Esophagus (tissue), 2 donors: ENCODE data around the gene WNT8A. TPM values are rescaled to one million over a fixed set of nuclear protein-coding genes. Genes with fewer than 3 reads are reported as not detected.
"Not testable (repeated sequence)": the region's sequence is repeated elsewhere in the genome, so short reads cannot be mapped to it uniquely, and the experiment has no call there.

Source experiments
- H3K27ac ChIP-seq, 2 donors: one replicate each; pipeline ENCODE4 v1.5.1; 2013; ENCODE audit warnings: low read depth in 2 of 2, mild to moderate bottlenecking in 2 of 2, inconsistent platforms in 1 of 2, low read length in 1 of 2, moderate library complexity in 1 of 2
- H3K27me3 ChIP-seq, 2 donors: one replicate each; pipeline ENCODE4 v1.6.1; 2013; ENCODE audit warnings: low read length in 2 of 2, control low read depth in 1 of 2, mild to moderate bottlenecking in 1 of 2; ENCODE audit not compliant: insufficient read depth in 2 of 2, control insufficient read depth in 1 of 2
- H3K36me3 ChIP-seq, 2 donors: one replicate each; pipeline ENCODE4 v1.6.1; 2013; ENCODE audit warnings: low read length in 1 of 2; ENCODE audit not compliant: control insufficient read depth in 2 of 2, insufficient read depth in 2 of 2
- H3K4me1 ChIP-seq, 2 donors: one replicate each; pipeline ENCODE4 v1.6.1; 2013; ENCODE audit warnings: low read length in 1 of 2; ENCODE audit not compliant: control insufficient read depth in 2 of 2, insufficient read depth in 2 of 2
- H3K4me3 ChIP-seq, 2 donors: one replicate each; pipeline ENCODE4 v1.5.1; 2013; ENCODE audit warnings: low read length in 2 of 2, mild to moderate bottlenecking in 2 of 2, low read depth in 1 of 2, moderate library complexity in 1 of 2
- H3K9me3 ChIP-seq, 2 donors: one replicate each; pipeline ENCODE4 v1.6.1; 2013; ENCODE audit warnings: mild to moderate bottlenecking in 2 of 2, low read depth in 1 of 2, low read length in 1 of 2, moderate library complexity in 1 of 2; ENCODE audit not compliant: control insufficient read depth in 2 of 2, insufficient read depth in 1 of 2
- WGBS, 2 donors: extraction: QIAGEN DNeasy Blood & Tissue Kit; methylation state at CpG; one replicate each; pipeline ENCODE4 v1.1.7; 2013; 5-methylcytosine and 5-hydroxymethylcytosine counted together
- polyA plus RNA-seq, 2 donors: library from polyadenylated mRNA; stranded (reverse); fragments of 200-250 nt; gene quantifications; one replicate each; pipeline ENCODE4 v1.2.3, GENCODE V29; 2013
- donor health status: healthy with polysubstance abuse.
- donor health status: Bipolar disorder and iron deficiency.

WNT8A gene, protein sequence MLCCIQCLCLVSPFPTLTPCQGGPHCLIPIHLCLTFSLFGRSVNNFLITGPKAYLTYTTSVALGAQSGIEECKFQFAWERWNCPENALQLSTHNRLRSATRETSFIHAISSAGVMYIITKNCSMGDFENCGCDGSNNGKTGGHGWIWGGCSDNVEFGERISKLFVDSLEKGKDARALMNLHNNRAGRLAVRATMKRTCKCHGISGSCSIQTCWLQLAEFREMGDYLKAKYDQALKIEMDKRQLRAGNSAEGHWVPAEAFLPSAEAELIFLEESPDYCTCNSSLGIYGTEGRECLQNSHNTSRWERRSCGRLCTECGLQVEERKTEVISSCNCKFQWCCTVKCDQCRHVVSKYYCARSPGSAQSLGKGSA
- not detected for polyA plus RNA-seq

DNA sequence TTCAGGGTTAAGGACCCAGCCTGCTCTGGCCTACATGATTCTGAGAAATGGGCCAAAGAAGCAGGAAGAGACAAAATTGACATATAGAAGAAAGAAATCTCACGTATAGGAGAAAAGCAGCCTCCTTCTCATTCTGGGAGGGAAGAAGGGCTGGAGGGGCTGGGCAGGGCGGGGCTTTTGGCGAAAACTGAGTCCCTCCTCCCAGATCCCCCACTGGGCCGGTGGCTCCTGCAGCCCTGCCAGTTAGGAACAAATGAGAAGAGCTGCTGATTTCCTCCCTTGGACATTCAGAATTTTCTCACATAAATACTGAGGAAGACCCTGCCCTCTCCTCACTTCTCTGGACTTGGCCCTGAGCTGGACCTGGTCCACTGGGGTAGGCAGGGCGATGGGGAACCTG is at the start of gene WNT8A:
TSS of gene WNT8A (plus strand) at position 332 of the 400 bp plus-strand sequence. CDS start 95 bp downstream, outside the sequence.
- no peaks in the 10 kb centered on the region for H3K9me3 ChIP-seq
- H3K36me3 ChIP-seq = no peaks in the 10 kb centered on the region
- H3K27ac ChIP-seq = no peak within 1 kb of the TSS
- no peak within 1 kb of the TSS for H3K4me3 ChIP-seq
- no peaks in the 10 kb centered on the region for H3K27me3 ChIP-seq
- 77 to 84% methylated on average over 5 of the region's 5 CpGs for WGBS, 2 donors
- H3K4me1 ChIP-seq = no peaks in the 10 kb centered on the region

DNA sequence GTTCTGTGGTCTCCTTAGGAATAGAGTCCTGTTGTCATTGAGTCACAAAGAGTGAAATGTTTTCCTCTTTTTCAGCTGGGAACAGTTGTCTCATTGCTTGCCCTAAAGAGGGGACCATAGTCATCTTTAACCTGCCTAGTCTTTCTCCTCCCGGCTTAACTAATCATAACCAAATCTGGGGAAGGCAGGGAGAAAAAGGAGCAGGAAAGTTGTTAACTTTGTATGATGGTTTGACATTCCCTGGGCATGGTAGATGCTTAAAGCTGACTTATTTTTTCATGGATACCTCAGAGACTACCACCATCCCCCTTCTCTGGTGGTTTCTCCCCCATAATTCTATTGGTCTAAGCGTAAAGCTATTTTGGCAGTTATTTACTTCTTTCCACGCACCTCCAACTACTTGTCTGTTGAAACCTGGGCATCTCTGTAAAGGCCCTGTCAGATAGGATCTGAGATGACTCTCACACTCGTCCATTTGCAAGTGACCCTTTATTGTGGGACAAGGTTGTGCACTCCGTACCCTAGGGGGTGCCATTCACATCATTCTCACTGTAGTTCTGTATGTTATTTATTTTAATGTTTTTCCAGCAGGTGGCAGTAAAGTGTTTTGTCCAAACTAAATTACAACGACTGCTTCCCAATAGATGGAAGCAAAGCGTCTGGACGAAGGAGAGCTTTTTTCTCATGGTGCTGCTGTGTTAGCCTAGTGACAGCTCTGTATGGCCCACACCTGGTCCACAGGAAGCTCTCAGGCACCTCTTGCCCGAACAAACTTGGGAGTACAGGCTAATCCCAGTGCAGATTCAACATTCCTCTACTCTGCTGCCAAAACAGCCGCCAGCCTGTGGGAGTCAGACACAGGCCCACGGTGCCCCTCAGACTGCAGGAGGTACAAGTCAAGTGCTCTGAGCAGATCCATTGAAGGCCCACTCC is 48.0 kb upstream of the WNT8A start:
- H3K4me3 ChIP-seq = no peak overlapping the region
- H3K27me3 ChIP-seq = no peaks in the 10 kb centered on the region
- H3K36me3 ChIP-seq = no peaks in the 10 kb centered on the region
- 33 to 36% methylated on average over 11 of the region's 11 CpGs for WGBS, 2 donors
- peaks cover 0 to 3% of the 10 kb centered on the region in 2 donors for H3K4me1 ChIP-seq
- no peaks in the 10 kb centered on the region for H3K9me3 ChIP-seq
- peak overlapping the region in 1 of 2 donors; percentile 1 for H3K27ac ChIP-seq

DNA sequence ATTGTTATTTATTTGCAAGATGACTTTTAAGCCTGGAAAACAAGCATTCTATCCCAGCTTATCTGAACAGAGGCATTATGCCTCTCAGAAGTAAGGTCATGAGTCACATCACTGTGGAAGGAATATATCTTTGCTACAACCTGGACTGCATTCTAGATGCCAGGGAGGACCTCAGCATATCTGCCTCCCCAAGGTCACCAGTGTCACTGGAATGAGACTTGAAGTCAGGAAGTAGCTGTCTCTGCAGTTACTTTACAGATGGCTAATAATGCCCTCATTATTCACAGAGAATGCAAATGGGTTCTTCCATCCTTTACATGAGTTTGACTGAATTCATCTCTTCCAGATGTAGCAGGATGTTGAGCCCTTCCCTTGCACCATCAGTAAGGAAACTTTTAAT is 46.6 kb upstream of the WNT8A start:
- Histone ChIP-seq H3K36me3 (no peaks in the 10 kb centered on the region), H3K9me3 (no peaks in the 10 kb centered on the region), H3K4me3 (no peak overlapping the region), H3K27ac (no peak overlapping the region), H3K4me1 (peaks cover 0 to 3% of the 10 kb centered on the region in 2 donors), H3K27me3 (no peaks in the 10 kb centered on the region)

DNA sequence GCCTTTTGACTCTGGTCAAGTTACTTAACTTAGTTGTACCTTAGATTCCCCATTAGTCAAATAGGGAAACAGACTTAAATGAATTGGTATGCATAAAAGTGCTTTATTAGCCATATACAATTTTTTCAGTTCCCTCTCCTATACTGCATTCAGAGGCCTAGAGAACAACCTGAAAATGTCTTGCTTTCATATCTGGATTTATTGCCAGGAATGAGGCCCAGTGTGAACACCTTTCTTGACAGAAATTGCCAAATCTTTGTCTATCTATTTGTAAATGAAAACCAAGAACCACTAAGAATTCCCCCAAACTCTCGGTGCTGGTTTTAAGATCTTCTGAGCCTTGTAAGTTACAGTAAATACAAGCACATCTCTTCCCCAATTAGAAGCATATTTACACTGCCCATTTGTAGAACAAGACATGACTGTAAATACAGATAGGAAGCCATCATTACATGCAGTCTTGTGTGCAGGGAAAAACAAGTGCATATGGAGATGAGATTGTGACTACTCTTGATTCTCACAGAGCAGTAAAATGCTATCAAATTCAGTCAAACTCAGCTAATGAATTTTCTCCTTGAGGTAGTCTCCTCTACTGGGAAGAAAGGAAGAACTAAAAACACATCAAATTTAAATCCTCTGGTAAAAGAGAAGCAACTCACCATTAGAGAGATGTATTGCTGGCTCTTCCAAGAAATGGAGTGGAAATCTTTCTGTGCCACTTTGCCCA is 45.8 kb upstream of the WNT8A start:
- Histone ChIP-seq H3K9me3 (no peaks in the 10 kb centered on the region), H3K4me3 (no peak overlapping the region), H3K27me3 (no peaks in the 10 kb centered on the region), H3K27ac (no peak overlapping the region), H3K4me1 (peaks cover 0 to 3% of the 10 kb centered on the region in 2 donors), H3K36me3 (no peaks in the 10 kb centered on the region)
- WGBS, 2 donors = 83 to 89% methylated on average over 1 of the region's 1 CpG

DNA sequence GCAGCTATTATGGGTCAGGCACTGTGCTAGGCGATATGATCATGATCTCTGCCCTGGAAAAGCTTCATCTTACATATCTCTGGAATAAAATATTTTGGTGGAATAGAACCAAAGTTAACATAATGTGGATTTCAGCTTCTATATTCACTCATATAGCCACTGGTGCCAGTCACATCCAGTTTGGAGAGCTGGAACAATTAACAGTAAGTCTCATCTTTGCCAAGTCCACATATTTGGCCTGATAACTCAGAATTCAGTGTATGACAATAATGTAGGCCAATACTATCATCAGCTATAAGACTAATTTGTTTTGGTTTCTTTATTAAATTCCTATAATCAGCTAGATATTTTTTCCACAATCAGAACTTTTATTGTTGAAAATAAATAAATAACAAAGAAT is 45.0 kb upstream of the WNT8A start:
- Histone ChIP-seq H3K4me3 (no peak overlapping the region), H3K4me1 (peaks cover 0 to 3% of the 10 kb centered on the region in 2 donors), H3K27me3 (no peaks in the 10 kb centered on the region), H3K36me3 (no peaks in the 10 kb centered on the region), H3K27ac (no peak overlapping the region), H3K9me3 (no peaks in the 10 kb centered on the region)
- 76 to 79% methylated on average over 1 of the region's 1 CpG for WGBS, 2 donors

DNA sequence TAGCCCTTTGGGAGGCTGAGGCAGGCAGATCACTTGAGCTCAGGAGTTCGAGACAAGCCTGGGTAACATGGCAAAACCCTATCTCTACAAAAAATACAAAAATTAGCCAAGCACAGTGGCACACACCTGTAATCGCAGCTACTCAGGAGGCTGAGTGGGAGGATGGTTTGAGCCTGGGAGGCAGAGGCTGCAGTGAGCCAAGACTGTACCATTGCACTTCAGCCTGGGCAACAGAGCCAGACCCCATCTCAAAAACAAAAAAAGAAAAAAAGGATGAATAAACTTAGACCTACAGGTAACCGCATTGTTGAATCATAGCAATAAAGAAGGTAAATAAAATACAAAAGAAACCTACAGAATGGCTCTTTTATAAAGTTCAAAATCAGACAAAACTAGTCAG is 38.5 kb upstream of the WNT8A start:
- not testable (repeated sequence) for H3K27me3 ChIP-seq, H3K36me3 ChIP-seq, H3K4me1 ChIP-seq, H3K9me3 ChIP-seq, H3K4me3 ChIP-seq, H3K27ac ChIP-seq
- WGBS, 2 donors = 94 to 98% methylated on average over 3 of the region's 3 CpGs

DNA sequence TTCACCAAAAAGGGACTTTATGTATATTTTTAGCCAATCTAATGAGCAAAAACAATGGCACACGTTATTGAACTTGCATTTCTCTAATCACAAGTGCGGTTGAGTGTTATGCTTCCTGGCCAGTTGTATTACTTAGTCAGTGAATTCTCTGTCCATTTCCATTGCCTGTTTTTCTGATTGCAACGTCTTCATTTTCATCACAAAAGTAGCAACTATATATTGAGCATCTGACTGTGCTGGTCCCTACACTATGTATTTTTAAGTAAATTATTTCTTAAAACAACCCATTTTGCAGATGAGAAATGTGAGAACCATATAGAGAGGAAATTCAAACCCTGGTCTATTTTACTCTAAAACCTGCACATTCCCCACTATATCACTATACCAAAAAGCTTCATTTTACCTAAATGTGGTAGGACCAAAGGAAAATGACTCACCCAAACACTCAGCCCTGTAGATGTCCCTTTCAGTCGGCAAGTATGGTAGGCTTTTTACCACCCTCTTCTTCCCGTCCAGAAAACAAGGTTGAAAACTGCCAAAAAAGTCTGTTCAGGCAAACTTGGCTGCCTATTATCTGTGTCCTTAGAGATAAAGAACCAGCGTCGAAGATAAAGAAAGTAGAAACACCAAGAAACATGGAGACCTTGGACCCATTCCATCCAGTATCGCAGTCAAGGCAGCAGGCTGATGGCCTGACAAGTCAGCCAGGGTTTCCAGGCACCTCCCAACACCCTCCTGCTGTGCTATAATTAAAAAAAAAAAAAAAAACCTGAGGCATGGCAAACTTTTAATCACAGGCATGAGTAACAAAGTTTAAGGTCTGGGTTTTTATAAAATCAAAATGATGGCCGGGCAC is 32.2 kb upstream of the WNT8A start:
- no peak overlapping the region for H3K4me3 ChIP-seq
- no peaks in the 10 kb centered on the region for H3K4me1 ChIP-seq
- no peaks in the 10 kb centered on the region for H3K36me3 ChIP-seq
- 58 to 78% methylated on average over 9 of the region's 9 CpGs for WGBS, 2 donors
- no peaks in the 10 kb centered on the region for H3K9me3 ChIP-seq
- H3K27ac ChIP-seq = no peak overlapping the region
- no peaks in the 10 kb centered on the region for H3K27me3 ChIP-seq

DNA sequence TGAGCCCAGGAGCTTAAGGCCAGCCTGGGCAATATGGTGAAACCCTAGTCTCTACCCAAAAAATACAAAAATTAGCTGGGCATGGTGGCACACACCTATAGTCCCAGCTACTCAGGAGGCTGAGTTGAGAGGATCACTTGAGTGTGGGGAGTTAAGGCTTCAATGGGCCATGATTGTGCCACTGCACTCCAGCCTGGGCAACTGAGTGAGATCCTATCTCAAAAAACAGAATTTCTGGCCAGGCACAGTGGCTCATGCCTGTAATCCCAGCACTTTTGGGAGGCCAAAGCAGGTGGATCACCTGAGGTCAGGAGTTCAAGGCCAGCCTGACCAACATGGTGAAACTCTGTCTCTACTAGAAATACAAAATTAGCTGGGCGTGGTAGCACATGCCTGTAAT is 31.1 kb upstream of the WNT8A start:
- H3K27ac ChIP-seq, H3K4me1 ChIP-seq, H3K27me3 ChIP-seq, H3K36me3 ChIP-seq, H3K9me3 ChIP-seq, H3K4me3 ChIP-seq: not testable (repeated sequence)
- WGBS, 2 donors = 93 to 94% methylated on average over 1 of the region's 1 CpG

DNA sequence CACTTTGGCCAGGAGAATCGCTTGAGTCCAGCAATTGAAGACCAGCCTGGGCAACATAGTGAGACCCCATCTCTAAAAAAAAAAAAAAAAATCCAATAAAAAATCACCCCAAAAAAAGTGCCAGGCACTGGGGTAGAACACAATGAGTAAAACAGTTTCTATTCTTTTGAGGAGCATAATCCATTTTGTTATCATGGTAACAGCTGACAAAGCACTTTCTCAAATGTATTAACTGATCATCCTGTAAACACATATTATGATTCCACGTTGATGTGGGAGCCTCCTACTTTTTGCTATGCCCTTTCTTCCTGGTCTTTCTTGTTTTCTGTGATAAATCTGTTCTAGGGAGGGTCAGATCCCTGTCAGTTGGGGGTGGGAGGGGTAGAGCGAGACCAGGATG is 30.3 kb upstream of the WNT8A start:
- no peaks in the 10 kb centered on the region for H3K4me1 ChIP-seq
- H3K36me3 ChIP-seq = no peaks in the 10 kb centered on the region
- H3K9me3 ChIP-seq = no peaks in the 10 kb centered on the region
- WGBS, 2 donors = 67 to 68% methylated on average over 3 of the region's 3 CpGs
- no peak overlapping the region for H3K4me3 ChIP-seq
- no peaks in the 10 kb centered on the region for H3K27me3 ChIP-seq
- H3K27ac ChIP-seq = no peak overlapping the region
